NOMO-1 (cell line): ENCODE data around the gene CPLANE2.
A peak's percentile ranks its signal among the peaks of the same experiment; 100 is the strongest.
"Not testable (repeated sequence)": the region's sequence is repeated elsewhere in the genome, so short reads cannot be mapped to it uniquely, and the experiment has no call there.

Source experiments
- DNase-seq, 2 experiments: peaks; one replicate each; lab custom pipeline; 2025; ENCODE audit not compliant: unreplicated experiment in 2 of 2; lab: John Stamatoyannopoulos, UW

The CPLANE2 gene

DNA sequence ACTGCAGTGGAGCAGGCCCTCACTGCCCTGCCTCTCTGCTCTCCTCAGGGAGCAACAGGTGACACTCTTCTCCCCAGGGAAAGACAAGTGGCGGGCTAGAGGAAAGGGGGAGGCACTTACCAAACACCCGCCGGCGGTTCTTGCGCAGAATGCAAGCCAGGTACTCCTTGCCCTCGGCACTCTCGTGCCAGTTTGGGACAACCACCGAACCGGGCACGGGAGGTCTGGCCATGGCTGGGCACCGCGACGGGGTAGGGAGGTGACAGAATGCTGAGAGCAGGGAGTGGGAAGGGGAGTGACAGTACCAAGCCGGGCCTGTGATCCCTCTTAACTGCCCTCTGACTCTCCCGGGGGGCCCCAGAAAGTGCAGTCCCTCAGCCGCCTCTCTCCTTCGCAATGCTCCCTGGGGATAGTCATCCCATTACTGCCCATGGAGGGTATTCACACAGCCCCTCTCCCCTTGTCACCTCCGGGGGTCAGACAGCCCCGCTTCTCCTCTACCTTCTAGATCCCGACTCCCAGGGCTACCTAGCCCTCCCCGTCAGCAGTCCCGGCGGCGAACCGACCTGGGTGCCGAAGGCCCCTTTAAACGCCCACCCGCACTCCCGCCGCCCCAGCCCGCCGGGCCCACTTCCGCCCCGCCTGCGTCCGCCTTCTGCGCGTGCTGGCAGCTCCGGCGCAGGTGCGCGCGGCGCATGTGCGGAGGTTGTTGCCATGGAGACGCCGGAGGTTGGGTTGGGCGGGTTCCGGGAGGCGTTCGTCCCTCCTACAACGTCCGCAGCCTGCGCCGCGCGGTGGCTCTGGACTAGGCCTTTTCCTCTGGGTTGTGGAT is at the start of gene CPLANE2:
TSS of gene CPLANE2 (minus strand) at position 673 of the 832 bp plus-strand sequence. CDS start at position 232, 441 bp downstream.
- peak; percentile 82 to 93 for DNase-seq

GRCh38 chr1:16286122-16286521 is 49.1 kb upstream of the CPLANE2 start:
- no peak for DNase-seq

GRCh38 chr1:16281765-16282164 is 44.8 kb upstream of the CPLANE2 start:
- DNase-seq = no peak

- DNase-seq = no peak
Measured at GRCh38 chr1:16279186-16279585, 42.2 kb upstream of the CPLANE2 start.

GRCh38 chr1:16276302-16277030 is 39.5 kb upstream of the CPLANE2 start:
- no peak for DNase-seq

DNA sequence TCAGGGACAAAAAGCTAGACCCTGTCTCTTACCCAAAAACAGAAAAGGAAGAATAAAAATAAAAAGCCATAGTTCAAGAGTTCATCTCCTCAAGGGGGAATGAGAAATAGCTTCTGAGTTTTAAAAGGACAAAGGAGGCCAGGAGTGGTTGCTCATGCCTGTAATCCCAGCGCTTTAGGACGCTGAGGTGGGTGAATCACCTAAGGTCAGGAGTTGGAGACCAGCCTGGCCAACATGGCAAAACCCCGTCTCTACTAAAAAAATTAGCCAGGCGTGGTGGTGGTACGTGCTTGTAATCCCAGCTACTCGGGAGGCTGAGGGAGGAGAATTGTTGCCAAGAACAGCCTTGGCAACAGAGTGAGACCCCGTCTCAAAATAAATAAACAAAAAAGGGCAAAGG is 38.6 kb upstream of the CPLANE2 start:
- no peak for DNase-seq

DNA sequence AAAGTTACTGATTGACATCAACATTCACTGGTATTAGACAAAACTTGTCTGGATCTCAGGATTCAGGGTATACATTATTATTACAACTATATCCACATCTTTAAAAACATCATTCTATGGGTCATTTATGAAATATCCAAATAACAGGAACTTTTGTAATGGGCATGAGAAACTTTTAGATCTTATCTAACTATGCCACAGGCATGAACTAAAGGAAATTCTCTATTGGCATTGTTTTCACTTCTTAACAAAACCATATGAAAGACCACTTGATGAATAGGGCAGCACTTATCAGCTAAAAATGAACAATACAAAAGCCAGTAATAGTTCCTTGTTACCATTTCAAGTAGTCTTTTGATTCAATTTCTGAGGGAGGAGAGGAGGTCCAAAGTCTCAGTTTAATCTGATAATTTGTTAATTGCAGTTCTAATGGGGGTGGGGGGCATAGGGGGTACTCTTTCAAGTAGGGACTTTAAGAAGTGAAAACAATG is 30.8 kb upstream of the CPLANE2 start:
- DNase-seq = no peak

- no peak for DNase-seq
Measured at GRCh38 chr1:16266411-16267118, 29.6 kb upstream of the CPLANE2 start.

- no peak for DNase-seq
Measured at GRCh38 chr1:16262067-16262466, 25.1 kb upstream of the CPLANE2 start.

DNA sequence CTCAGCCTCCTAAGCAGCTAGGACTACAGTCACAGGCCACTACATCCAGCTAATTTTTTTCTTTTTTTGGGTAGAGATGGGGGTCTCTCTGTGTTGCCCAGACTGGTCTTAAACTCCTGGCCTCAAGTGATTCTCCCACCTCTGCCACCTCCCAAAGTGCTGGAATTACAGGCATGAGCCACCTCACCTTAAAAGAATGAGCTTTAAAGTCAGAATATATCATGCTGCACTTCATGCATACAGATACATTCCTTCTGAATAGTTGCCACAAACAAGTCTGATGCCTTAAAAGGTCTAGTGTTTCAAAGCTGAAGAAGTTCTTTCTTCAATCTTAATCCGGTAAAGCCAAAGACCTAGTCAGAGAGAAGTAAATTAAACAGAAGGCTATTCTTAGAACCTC is 23.8 kb upstream of the CPLANE2 start:
- no peak for DNase-seq

- DNase-seq = no peak
Measured at GRCh38 chr1:16258591-16259135, 21.7 kb upstream of the CPLANE2 start.

GRCh38 chr1:16257968-16258367 is 21.0 kb upstream of the CPLANE2 start:
- DNase-seq = no peak

DNA sequence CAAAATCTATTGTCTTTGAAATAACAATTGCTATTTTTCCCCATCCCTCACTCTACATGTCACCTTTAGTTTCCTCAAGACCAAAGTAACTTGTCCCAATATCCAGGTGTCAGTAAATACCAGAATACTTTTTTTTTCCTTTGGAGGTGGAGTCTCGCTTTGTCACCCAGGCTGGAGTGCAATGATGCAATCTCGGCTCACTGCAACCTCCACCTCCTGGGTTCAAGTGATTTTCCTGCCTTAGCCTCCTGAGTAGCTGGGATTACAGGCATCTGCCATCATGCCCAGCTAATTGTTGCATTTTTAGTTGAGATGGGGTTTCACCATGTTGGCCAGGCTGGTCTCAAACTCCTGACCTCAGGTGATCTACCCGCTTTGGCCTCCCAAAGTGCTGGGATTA is 20.6 kb upstream of the CPLANE2 start:
- DNase-seq = not testable (repeated sequence)

GRCh38 chr1:16256478-16256877 is 19.5 kb upstream of the CPLANE2 start:
- DNase-seq = no peak

GRCh38 chr1:16254263-16254928 is 17.4 kb upstream of the CPLANE2 start:
- no peak for DNase-seq

GRCh38 chr1:16253332-16253922 is 16.4 kb upstream of the CPLANE2 start:
- no peak for DNase-seq

DNA sequence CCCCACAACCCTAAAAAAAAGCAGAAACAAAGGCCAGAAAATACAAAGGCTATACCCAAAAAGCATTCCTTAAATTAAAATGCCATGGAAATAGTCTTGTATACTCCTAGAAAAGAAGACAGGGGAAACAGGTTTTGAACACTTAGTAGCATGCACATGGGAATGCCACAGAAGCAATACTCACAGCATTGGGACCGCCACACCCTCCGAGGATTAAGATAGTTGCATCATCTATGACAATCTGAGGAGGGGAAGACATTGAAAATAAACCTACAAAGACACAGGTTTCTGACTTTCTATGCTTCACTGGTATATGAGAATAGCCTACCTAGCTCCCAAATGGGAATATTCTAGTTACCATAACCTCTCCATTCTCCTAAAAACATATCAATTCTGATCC is 15.9 kb upstream of the CPLANE2 start:
- DNase-seq = no peak

DNA sequence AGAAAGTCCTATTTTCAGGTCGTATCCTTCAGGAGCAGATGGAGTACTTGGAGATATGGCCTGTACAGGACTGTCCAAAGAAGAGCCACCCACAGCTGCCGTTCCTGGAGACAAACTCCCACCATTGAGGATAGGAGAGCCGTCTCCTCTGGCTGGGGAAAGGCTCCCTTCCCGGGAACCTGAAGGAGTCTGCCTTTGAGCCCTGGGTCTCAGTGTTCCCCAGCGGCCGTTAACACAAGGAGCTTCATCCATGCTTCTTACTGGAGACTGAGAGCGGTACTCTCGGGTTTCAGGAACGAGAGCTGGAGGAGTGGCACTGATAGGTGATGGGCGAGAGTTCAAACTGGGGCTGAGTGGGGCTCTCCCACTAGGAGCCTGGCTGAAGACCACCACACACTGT is 14.4 kb upstream of the CPLANE2 start:
- DNase-seq = no peak

- DNase-seq = no peak
Measured at GRCh38 chr1:16250524-16251251, 13.7 kb upstream of the CPLANE2 start.
